HepG2 (cell line): ENCODE data around the gene ATP6V0E1. TPM values are rescaled to one million over a fixed set of nuclear protein-coding genes. Genes with fewer than 3 reads are reported as not detected.

Source experiments
- ELF4 ChIP-seq: sonication (generic); formaldehyde crosslinking; IDR thresholded peaks from 2 replicates; pipeline ENCODE4 v1.5.0; 2020; ENCODE audit warnings: missing genetic modification reagents, mild to moderate bottlenecking, moderate library complexity, borderline replicate concordance
- FOXO1 ChIP-seq: sonication (generic); formaldehyde crosslinking; IDR thresholded peaks from 2 replicates; pipeline ENCODE4 v1.4.0; 2020; ENCODE audit warnings: missing genetic modification reagents
- GFI1 ChIP-seq: sonication (generic); formaldehyde crosslinking; IDR thresholded peaks from 2 replicates; pipeline ENCODE4 v1.5.0; 2020; ENCODE audit warnings: missing genetic modification reagents, mild to moderate bottlenecking, borderline replicate concordance
- HHEX ChIP-seq: IDR thresholded peaks from 2 replicates; pipeline ENCODE4 v1.6.1; 2016; ENCODE audit warnings: control low read depth
- JUND ChIP-seq: sonication (generic); formaldehyde crosslinking; IDR thresholded peaks from 2 replicates; pipeline ENCODE4 v1.8.0; 2022; ENCODE audit warnings: mild to moderate bottlenecking, missing genetic modification reagents
- LCORL ChIP-seq, 2 experiments: fragments of 450-650 bp in 1 of 2; sonication (generic) in 1 of 2; formaldehyde crosslinking in 1 of 2; IDR thresholded peaks; 2 replicates each; pipeline versions ENCODE4 v1.5.0 to v1.6.1; 2017 to 2020; ENCODE audit warnings: antibody characterized with exemption in 1 of 2, missing genetic modification reagents in 1 of 2
- MXD4 ChIP-seq: IDR thresholded peaks from 2 replicates; pipeline ENCODE4 v1.6.1; 2016; ENCODE audit warnings: mild to moderate bottlenecking, missing biosample characterization, missing genetic modification reagents
- MYC ChIP-seq: sonication (generic); formaldehyde crosslinking; IDR thresholded peaks from 2 replicates; pipeline ENCODE4 v1.9.0; 2021; ENCODE audit warnings: missing genetic modification reagents, borderline replicate concordance
- NFKBIZ ChIP-seq: IDR thresholded peaks from 2 replicates; pipeline ENCODE4 v1.6.1; 2018; ENCODE audit warnings: missing genetic modification reagents, missing compliant biosample characterization
- PAF1 ChIP-seq: IDR thresholded peaks from 2 replicates; pipeline ENCODE4 v1.6.1; 2016; ENCODE audit warnings: missing genetic modification reagents, missing compliant biosample characterization
- PHF5A ChIP-seq: IDR thresholded peaks from one replicate; pipeline ENCODE4 v1.6.1; 2018; ENCODE audit warnings: low read depth, missing genetic modification reagents; ENCODE audit not compliant: unreplicated experiment
- PHF8 ChIP-seq: sonication (generic); formaldehyde crosslinking; IDR thresholded peaks from 2 replicates; pipeline ENCODE4 v1.5.0; 2020; ENCODE audit warnings: missing genetic modification reagents
- PRMT3 ChIP-seq: sonication (generic); formaldehyde crosslinking; IDR thresholded peaks from 2 replicates; pipeline ENCODE4 v1.8.1; 2022; ENCODE audit warnings: low read depth, mild to moderate bottlenecking, moderate library complexity, missing genetic modification reagents, borderline replicate concordance
- SIN3A ChIP-seq: IDR thresholded peaks from 2 replicates; pipeline ENCODE4 v1.6.1; 2011; ENCODE audit warnings: low read depth, mild to moderate bottlenecking, control low read depth, low read length, borderline replicate concordance
- SNRNP70 ChIP-seq: fragments of 200-400 bp; formaldehyde crosslinking; IDR thresholded peaks from 2 replicates; pipeline ENCODE4 v1.6.1; 2017; ENCODE audit warnings: mild to moderate bottlenecking, low read depth, low read length, moderate library complexity
- YEATS4 ChIP-seq: sonication (generic); formaldehyde crosslinking; IDR thresholded peaks from 2 replicates; pipeline ENCODE4 v1.4.0; 2020; ENCODE audit warnings: missing genetic modification reagents, borderline replicate concordance
- ZBTB8A ChIP-seq: sonication (generic); formaldehyde crosslinking; IDR thresholded peaks from 2 replicates; pipeline ENCODE4 v1.4.0; 2020; ENCODE audit warnings: mild to moderate bottlenecking, low read depth, missing genetic modification reagents, borderline replicate concordance
- ZC3H4 ChIP-seq: sonication (generic); formaldehyde crosslinking; IDR thresholded peaks from 2 replicates; pipeline ENCODE4 v1.4.0; 2020; ENCODE audit warnings: missing genetic modification reagents, borderline replicate concordance
- ZNF30 ChIP-seq: sonication (generic); formaldehyde crosslinking; IDR thresholded peaks from 2 replicates; pipeline ENCODE4 v1.5.0; 2020; ENCODE audit warnings: mild to moderate bottlenecking, missing genetic modification reagents
- ZNF333 ChIP-seq: sonication (generic); formaldehyde crosslinking; IDR thresholded peaks from 2 replicates; pipeline ENCODE4 v1.4.0; 2020; ENCODE audit warnings: mild to moderate bottlenecking, missing genetic modification reagents, borderline replicate concordance
- ZNF337 ChIP-seq: sonication (generic); formaldehyde crosslinking; IDR thresholded peaks from 2 replicates; pipeline ENCODE4 v1.5.1; 2020; ENCODE audit warnings: missing genetic modification reagents, low read depth, mild to moderate bottlenecking, borderline replicate concordance
- ZNF546 ChIP-seq: sonication (generic); formaldehyde crosslinking; conservative IDR thresholded peaks from 2 replicates; pipeline ENCODE4 v1.8.1; 2023; ENCODE audit warnings: mild to moderate bottlenecking, missing genetic modification reagents
- ZNF547 ChIP-seq: sonication (generic); formaldehyde crosslinking; IDR thresholded peaks from 2 replicates; pipeline ENCODE4 v1.5.1; 2020; ENCODE audit warnings: mild to moderate bottlenecking, missing genetic modification reagents
- ZNF570 ChIP-seq: sonication (generic); formaldehyde crosslinking; IDR thresholded peaks from 2 replicates; pipeline ENCODE4 v1.4.0; 2020; ENCODE audit warnings: mild to moderate bottlenecking, missing genetic modification reagents, borderline replicate concordance
- ZNF703 ChIP-seq: sonication (generic); formaldehyde crosslinking; IDR thresholded peaks from 2 replicates; pipeline ENCODE4 v1.5.1; 2020; ENCODE audit warnings: missing genetic modification reagents, mild to moderate bottlenecking, moderate library complexity, borderline replicate concordance
- polyA plus RNA-seq, 8 experiments: library from polyadenylated mRNA; depleted of rRNA in 3 of 8; stranded (reverse) in 7 of 8; unstranded in 1 of 8; fragments of >200 nt; fragmentation: Illumina TruSeq in 4 of 8; extraction: Trizol in 4 of 8; gene quantifications; 2 replicates each; pipeline versions ENCODE4 v1.2.1 to v1.2.3, GENCODE V29; 2011 to 2016; ENCODE audit warnings: low read depth in 4 of 8, missing spikeins in 1 of 8, mixed read lengths in 1 of 8; ENCODE audit not compliant: insufficient read depth in 1 of 8
- total RNA-seq, 5 experiments: library from RNA; depleted of rRNA; stranded (reverse); fragments of >200 nt; fragmentation: Illumina TruSeq; extraction: Trizol; gene quantifications; 2 replicates each; pipeline ENCODE4 v1.2.3, GENCODE V29; 2016; ENCODE audit warnings: low read depth in 1 of 5
- TF ChIP-seq, protein P1 (sequence below): sonication (generic); formaldehyde crosslinking; IDR thresholded peaks from 2 replicates; pipeline ENCODE4 v1.5.1; 2020; ENCODE audit warnings: missing genetic modification reagents, mild to moderate bottlenecking, borderline replicate concordance
- TF ChIP-seq, protein P2 (sequence below): sonication (generic); formaldehyde crosslinking; IDR thresholded peaks from 2 replicates; pipeline ENCODE4 v1.4.0; 2020; ENCODE audit warnings: missing genetic modification reagents; ENCODE audit errors: not compliant biosample characterization
- TF ChIP-seq, protein P3 (sequence below): sonication (generic); formaldehyde crosslinking; IDR thresholded peaks from 2 replicates; pipeline ENCODE4 v1.4.0; 2020; ENCODE audit warnings: missing genetic modification reagents

ATP6V0E1 gene
- total and polyA plus RNA-seq, 2 of the 13 experiments (the other 11 are each of a cell fraction or from before 2014, with no cell fraction given): 143 to 215 TPM

DNA sequence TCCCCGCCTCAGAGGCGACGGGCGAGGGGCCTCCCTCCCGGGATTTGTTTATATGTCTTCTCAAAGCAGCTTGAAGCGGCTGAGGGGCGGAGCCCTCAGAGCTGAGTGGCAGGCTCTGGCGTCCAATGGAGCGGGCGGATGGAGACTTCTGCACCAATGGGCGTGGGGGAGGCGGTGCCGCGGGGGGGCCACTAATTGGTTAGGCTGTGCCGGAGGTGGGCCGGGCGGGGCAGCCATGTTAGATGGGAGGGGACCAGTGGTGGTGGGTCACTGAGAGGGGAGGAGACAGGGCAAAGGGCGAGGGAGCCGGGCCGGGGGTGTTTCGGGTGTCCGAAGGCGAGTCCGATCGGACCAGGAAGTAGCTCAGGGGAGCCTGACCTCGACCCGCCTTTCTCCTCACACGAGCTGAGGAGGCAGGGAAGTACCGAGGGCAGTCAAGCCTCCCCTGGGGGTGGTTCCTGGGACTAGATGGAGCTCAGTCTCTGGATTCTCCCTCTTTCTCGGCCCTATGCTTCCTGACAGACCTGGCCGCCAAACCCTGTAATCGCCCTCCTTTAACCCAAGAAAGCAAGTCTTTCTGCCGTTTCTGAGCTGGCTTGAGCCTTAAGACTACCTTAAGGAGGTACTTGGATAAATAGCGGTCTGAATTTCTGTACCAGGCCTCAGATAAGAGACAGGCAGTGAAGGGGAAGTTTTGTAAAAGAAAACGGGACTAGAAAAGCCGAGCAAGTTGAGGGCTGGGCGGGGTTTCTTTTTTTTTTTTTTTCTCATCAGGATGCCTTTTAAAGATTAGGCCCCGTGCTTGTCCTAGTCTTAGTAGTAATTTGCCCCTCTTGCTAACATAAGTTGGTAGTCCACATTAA, 73.7 kb downstream of the ATP6V0E1 start (continued):
- TF ChIP-seq, protein P1, sequence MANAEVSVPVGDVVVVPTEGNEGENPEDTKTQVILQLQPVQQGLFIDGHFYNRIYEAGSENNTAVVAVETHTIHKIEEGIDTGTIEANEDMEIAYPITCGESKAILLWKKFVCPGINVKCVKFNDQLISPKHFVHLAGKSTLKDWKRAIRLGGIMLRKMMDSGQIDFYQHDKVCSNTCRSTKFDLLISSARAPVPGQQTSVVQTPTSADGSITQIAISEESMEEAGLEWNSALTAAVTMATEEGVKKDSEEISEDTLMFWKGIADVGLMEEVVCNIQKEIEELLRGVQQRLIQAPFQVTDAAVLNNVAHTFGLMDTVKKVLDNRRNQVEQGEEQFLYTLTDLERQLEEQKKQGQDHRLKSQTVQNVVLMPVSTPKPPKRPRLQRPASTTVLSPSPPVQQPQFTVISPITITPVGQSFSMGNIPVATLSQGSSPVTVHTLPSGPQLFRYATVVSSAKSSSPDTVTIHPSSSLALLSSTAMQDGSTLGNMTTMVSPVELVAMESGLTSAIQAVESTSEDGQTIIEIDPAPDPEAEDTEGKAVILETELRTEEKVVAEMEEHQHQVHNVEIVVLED (CRISPR knock-in tag): peak; percentile 21; the same call in 1 of the 2 replicates
- TF ChIP-seq NFKBIZ (CRISPR knock-in tag) (no peak), ZNF337 (CRISPR knock-in tag) (no peak), JUND (CRISPR knock-in tag) (no peak), PRMT3 (no peak), HHEX (no peak), ZNF546 (CRISPR knock-in tag) (no peak), PAF1 (CRISPR knock-in tag) (no peak), ZNF703 (CRISPR knock-in tag) (no peak), MYC (CRISPR knock-in tag) (peak; percentile 55; the same call in 1 of the 2 replicates), PHF5A (CRISPR knock-in tag) (no peak), ZBTB8A (CRISPR knock-in tag) (peak; percentile 60; the same call in 1 of the 2 replicates), PHF8 (CRISPR knock-in tag) (peak; percentile 77), GFI1 (CRISPR knock-in tag) (no peak), ZNF30 (CRISPR knock-in tag) (no peak), ZNF333 (CRISPR knock-in tag) (no peak), SIN3A (peak; percentile 92), ELF4 (CRISPR knock-in tag) (peak; percentile 62; the same call in 1 of the 2 replicates), FOXO1 (CRISPR knock-in tag) (peak; percentile 55; the same call in 1 of the 2 replicates), ZC3H4 (no peak), ZNF547 (CRISPR knock-in tag) (no peak), SNRNP70 (no peak), LCORL (IDR thresholded peaks at IDR 0.05) (no peak), LCORL (CRISPR knock-in tag; IDR thresholded peaks at IDR 0.05) (peak; percentile 93), MXD4 (peak; percentile 49; the same call in 1 of the 2 replicates), YEATS4 (CRISPR knock-in tag) (peak; percentile 56; the same call in 1 of the 2 replicates), ZNF570 (CRISPR knock-in tag) (no peak)
- TF ChIP-seq, protein P2, sequence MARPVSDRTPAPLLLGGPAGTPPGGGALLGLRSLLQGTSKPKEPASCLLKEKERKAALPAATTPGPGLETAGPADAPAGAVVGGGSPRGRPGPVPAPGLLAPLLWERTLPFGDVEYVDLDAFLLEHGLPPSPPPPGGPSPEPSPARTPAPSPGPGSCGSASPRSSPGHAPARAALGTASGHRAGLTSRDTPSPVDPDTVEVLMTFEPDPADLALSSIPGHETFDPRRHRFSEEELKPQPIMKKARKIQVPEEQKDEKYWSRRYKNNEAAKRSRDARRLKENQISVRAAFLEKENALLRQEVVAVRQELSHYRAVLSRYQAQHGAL (CRISPR knock-in tag): no peak
- TF ChIP-seq, protein P3, sequence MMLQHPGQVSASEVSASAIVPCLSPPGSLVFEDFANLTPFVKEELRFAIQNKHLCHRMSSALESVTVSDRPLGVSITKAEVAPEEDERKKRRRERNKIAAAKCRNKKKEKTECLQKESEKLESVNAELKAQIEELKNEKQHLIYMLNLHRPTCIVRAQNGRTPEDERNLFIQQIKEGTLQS: no peak
